H7 (cell line): Measurements from ENCODE around the gene RNF166. TPM values are rescaled to one million over a fixed set of nuclear protein-coding genes. Genes with fewer than 3 reads are reported as not detected.
A peak's percentile ranks its signal among the peaks of the same experiment; 100 is the strongest.

ENCODE experiments used
- DNase-seq: peaks from one replicate; pipeline ENCODE4 v3.0.0; 2012
- H3K27me3 ChIP-seq: 2 replicates; pipeline ENCODE4 v1.6.0; 2011; ENCODE audit warnings: mild to moderate bottlenecking, low read length; ENCODE audit not compliant: control insufficient read depth, insufficient read depth
- H3K36me3 ChIP-seq: replicated peaks from 2 replicates; pipeline ENCODE4 v1.5.1; 2011; ENCODE audit warnings: low read length; ENCODE audit not compliant: control insufficient read depth, insufficient read depth
- H3K4me3 ChIP-seq: 2 replicates; pipeline ENCODE4 v1.5.1; 2011; ENCODE audit warnings: low read depth, mild to moderate bottlenecking, control low read depth, low read length, moderate library complexity; ENCODE audit not compliant: insufficient read depth
- total RNA-seq: library from RNA; depleted of rRNA; stranded (reverse); fragments of >200 nt; shearing (Covaris generic); gene quantifications from 2 replicates; pipeline ENCODE4 v1.2.3, GENCODE V29; 2014

RNF166 gene
- total RNA-seq, 1 experiment from 2014 or later = 45.3 TPM

DNA sequence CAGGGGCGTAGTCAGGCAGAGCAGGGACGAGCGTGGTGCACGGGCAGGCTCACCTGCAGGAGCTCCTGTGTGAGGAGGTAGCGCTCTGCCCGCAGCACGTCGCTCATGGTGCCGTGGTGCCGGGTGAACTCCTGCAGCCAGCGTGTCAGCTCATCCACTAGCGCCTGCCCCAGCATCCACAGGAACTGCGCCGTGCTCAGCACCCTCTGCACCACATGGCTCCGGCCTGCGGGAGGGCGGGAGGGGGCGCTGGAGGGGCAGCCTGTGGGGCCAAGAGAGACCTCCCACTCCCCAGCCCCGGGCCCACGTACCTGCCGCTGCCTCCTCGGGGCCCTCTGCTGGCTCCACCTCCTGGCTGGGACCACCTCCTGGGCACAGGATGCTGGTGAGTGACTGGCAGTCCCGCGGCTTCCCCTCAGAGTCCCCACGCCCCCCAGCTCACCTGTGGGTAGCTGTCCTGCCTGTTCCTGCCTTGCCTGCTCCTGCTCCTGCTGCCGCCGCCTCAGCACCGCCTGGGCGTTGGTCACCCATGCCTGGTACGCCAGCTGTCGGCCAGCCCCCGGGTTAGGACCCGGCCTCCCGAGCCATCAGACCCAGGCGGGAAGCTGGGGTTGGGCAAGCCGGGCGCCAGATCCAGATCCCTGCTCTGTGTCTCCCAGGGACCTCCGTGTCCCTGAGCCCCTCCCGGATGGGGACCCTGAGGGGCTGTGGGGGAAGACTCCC is 16.7 kb upstream of the RNF166 start:
- peak; percentile 83 for DNase-seq

GRCh38 chr16:88721815-88722755 is 15.9 kb upstream of the RNF166 start:
- Histone ChIP-seq H3K4me3 (no peak overlapping the region), H3K36me3 (peaks cover 3% of the 10 kb centered on the region), H3K27me3 (no peaks in the 10 kb centered on the region)
- DNase-seq = no peak

More for the DNA sequence above, 16.7 kb upstream of the RNF166 start:
- Histone ChIP-seq H3K27me3 (no peaks in the 10 kb centered on the region), H3K36me3 (peaks cover 3% of the 10 kb centered on the region), H3K4me3 (no peak overlapping the region)

- peaks cover 5% of the 10 kb centered on the region for H3K36me3 ChIP-seq
- no peak for DNase-seq
Observed at GRCh38 chr16:88721236-88721635, 15.0 kb upstream of the RNF166 start.

DNA sequence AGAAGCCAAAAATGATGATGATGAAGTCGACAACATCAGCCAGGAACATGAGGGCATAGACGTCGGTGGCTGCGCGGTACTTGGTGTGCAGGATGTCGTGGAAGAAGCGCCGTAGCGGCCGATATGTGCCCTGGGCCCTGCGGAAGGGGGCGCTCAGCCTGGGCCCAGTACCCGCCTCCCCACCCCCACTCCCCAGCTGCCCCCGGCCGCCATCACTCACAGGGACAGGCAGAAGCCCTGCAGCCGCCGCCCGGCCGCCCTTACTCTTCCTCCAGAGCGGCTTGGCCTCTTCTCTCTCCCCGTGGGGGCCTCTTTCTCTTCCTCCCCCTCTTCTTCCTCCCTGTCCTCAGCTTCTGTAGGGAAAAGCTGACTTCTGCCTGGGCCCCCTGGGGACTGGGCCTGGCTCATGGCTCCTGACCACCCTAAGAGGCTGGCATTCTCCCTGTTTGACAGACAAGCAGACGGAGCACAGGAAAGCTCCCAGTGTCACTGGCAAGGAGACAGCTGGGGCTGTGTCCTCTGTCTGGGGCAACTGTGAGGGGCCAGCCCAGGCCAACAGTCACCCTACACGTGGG is 14.3 kb upstream of the RNF166 start:
- Histone ChIP-seq H3K4me3 (no peak overlapping the region), H3K27me3 (no peaks in the 10 kb centered on the region), H3K36me3 (peaks cover 5% of the 10 kb centered on the region)
- DNase-seq = no peak

More at GRCh38 chr16:88721236-88721635, 15.0 kb upstream of the RNF166 start:
- Histone ChIP-seq H3K27me3 (no peaks in the 10 kb centered on the region), H3K4me3 (no peak overlapping the region)

- DNase-seq = no peak
- Histone ChIP-seq H3K4me3 (no peak overlapping the region), H3K36me3 (peaks cover 5% of the 10 kb centered on the region), H3K27me3 (no peaks in the 10 kb centered on the region)
Observed at GRCh38 chr16:88719933-88720296, 13.7 kb upstream of the RNF166 start.

DNA sequence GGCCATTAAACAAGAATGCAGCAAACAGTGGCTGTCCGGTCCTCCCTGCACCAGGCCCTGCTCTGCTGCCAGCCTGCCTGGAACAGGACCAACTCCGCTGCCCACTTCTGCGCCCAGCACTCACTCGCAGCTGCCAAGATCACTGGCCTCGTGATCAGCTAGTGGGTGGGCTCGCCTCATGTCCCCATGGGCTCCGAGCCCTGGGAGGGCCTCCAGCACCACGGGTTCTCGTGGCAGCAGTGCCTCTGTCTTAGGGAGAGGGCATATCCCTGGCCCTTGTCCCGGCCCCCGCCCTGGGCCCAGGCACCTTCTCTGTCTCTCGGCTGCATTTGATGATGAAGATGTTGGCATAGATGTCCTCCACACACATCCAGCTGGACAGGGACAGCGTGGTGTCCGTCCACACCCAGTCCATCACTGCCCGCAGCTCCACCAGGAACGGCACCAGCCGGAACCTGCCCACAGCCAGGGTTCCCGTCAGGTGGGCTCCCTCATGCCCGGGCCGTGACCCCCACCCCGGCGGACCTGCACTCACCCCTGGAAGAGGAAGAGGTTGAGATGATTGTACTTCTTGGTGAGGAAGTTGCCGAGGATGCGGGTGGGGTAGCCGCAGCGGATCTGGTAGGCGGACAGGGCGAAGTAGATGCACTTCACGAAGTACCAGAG is 13.2 kb upstream of the RNF166 start:
- H3K36me3 ChIP-seq = peaks cover 5% of the 10 kb centered on the region
- H3K27me3 ChIP-seq = no peaks in the 10 kb centered on the region
- no peak for DNase-seq
- H3K4me3 ChIP-seq = no peak overlapping the region

DNA sequence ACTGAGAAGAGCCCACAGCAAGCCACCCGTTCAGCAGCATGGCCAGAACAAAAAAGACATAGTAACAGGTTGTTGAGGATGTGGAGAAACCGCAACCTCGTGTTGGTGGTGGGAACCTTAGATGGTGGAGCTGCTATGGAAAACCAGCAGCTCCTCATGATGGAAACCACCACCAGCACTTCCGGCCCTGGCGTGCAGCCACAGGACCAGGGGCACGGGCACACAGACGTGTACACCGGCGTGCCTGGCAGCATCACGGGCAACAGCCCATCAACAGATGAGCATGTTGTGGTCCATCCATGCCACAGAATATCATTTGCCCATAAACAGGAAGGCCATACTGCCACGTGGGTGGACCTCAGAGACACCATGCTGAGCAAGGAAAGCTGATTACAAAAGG is 12.0 kb upstream of the RNF166 start:
- H3K27me3 ChIP-seq = no peaks in the 10 kb centered on the region
- no peak for DNase-seq
- no peak overlapping the region for H3K4me3 ChIP-seq
- H3K36me3 ChIP-seq = peaks cover 7% of the 10 kb centered on the region

- no peaks in the 10 kb centered on the region for H3K27me3 ChIP-seq
- H3K4me3 ChIP-seq = no peak overlapping the region
- H3K36me3 ChIP-seq = peaks cover 7% of the 10 kb centered on the region
- DNase-seq = no peak
Observed at GRCh38 chr16:88716601-88717001, 10.4 kb upstream of the RNF166 start.

GRCh38 chr16:88716201-88716600 is 10.0 kb upstream of the RNF166 start:
- Histone ChIP-seq H3K36me3 (peaks cover 5% of the 10 kb centered on the region), H3K4me3 (no peak overlapping the region), H3K27me3 (no peaks in the 10 kb centered on the region)
- no peak for DNase-seq

GRCh38 chr16:88715312-88716190 is 9.3 kb upstream of the RNF166 start:
- no peak for DNase-seq
- H3K27me3 ChIP-seq = no peaks in the 10 kb centered on the region
- no peak overlapping the region for H3K4me3 ChIP-seq
- peaks cover 5% of the 10 kb centered on the region for H3K36me3 ChIP-seq

DNA sequence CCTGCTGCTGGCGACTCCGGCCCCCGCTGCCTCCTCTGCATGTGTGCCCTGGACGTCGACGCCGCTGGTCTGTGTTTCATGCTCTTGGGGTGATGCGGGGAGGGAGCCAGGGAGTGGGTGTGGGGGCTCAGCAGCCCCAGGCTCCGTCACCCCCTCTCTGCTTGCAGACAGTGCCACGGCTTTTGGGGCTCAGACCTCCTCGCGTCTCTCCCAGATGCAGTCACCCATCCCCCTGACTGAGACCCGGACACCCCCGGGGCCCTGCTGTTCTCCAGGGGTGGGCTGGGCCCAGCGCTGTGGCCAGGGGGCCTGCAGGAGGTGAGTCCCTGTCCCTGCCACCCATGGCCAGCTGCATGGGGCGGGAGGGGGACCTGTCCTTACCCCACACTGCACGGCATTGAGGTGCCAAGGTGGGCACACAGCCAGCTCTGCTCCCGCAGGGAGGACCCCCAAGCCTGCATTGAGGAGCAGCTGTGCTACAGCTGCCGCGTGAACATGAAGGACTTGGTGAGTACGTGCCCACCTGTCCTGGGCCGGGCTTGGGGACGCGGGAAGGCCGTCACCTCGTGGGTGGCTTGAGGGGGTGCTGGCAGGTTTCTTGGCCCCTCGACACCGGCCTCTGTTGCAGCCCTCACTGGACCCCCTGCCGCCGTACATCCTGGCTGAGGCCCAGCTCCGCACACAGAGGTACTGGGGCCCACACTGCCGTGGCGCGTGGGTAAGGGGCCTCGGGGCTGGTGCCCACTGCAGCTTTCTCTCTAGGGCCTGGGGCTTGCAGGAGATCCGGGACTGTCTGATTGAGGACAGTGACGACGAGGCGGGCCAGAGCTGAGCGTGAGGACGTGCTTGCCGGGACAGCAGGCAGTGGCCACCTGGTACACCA is 8.5 kb upstream of the RNF166 start:
- Histone ChIP-seq H3K4me3 (no peak overlapping the region), H3K27me3 (no peaks in the 10 kb centered on the region), H3K36me3 (peaks cover 5% of the 10 kb centered on the region)
- no peak for DNase-seq

- H3K4me3 ChIP-seq = no peak overlapping the region
- H3K36me3 ChIP-seq = peaks cover 3% of the 10 kb centered on the region
- DNase-seq = no peak
- no peaks in the 10 kb centered on the region for H3K27me3 ChIP-seq
Observed at GRCh38 chr16:88713568-88714419, 7.6 kb upstream of the RNF166 start.
